ENCODE measurements around the gene YBEY. TPM values are rescaled to one million over a fixed set of nuclear protein-coding genes. Genes with fewer than 3 reads are reported as not detected.
A peak's percentile ranks its signal among the peaks of the same experiment; 100 is the strongest.

YBEY gene
- total and polyA plus RNA-seq, 2 donors (not counting 3 experiments of a cell fraction or from before 2014, with no cell fraction given): 6.1 to 15.3 TPM

DNA sequence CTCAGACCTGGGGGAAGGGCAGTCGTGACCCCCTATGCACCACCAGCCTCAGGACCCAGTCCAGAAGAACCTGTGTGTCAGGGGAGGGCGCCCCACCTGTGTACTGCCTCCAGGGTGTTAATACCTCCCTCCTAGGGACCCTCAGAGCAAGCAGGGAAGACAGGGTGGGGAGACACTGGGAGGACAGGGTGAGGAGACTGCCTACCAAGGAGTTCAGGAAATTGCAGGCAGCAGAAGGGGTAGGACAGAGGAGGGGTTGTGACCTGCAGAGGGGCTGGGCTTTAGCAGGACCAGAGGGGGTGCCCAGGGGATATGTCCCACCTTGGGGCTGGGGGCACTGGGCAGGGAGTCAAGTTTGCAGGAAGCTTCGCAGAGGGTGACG is 32.3 kb downstream of the YBEY start:
- TF ChIP-seq GATA2 (IDR thresholded peaks at IDR 0.05; ENCODE audit: insufficient read depth, insufficient read length, low read depth, low read length) (no peak), EZH2 (IDR thresholded peaks at IDR 0.05; ENCODE audit: borderline replicate concordance, low read depth, low read length, severe bottlenecking) (no peak), POLR2AphosphoS5 (IDR thresholded peaks at IDR 0.05; ENCODE audit: insufficient read depth, low read depth, low read length) (no peak), FOS (IDR thresholded peaks at IDR 0.05; ENCODE audit: borderline replicate concordance, insufficient read depth, low read length) (no peak)
- TF ChIP-seq, protein P1, sequence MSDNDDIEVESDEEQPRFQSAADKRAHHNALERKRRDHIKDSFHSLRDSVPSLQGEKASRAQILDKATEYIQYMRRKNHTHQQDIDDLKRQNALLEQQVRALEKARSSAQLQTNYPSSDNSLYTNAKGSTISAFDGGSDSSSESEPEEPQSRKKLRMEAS (IDR thresholded peaks at IDR 0.05; ENCODE audit: insufficient read depth, insufficient read length): no peak
- dilution Hi-C loops (cut with MboI; ENCODE audit: extremely low pct_ligation_motif_present, low sequenced_read_pairs): no loop called here
- H3K36me3 ChIP-seq (ENCODE audit: control insufficient read depth in 2 of 2, extremely low read depth in 1 of 2, insufficient read depth in 2 of 2, low read length in 2 of 2): no peaks in the 10 kb centered on the region

GRCh38 chr21:46319186-46319585 is 33.0 kb downstream of the YBEY start:
- H2AFZ ChIP-seq (ENCODE audit: low read depth, low read length): no peak overlapping the region
- H3K36me3 ChIP-seq (ENCODE audit: control insufficient read depth in 2 of 2, extremely low read depth in 1 of 2, insufficient read depth in 2 of 2, low read length in 2 of 2): no peaks in the 10 kb centered on the region
- peaks cover 19% of the 10 kb centered on the region for H3K4me1 ChIP-seq (ENCODE audit: control insufficient read depth, extremely low read depth, insufficient read depth, low read length)
- no peak overlapping the region for H3K4me2 ChIP-seq (ENCODE audit: insufficient read depth, low read length)
- TF ChIP-seq EZH2 (IDR thresholded peaks at IDR 0.05; ENCODE audit: borderline replicate concordance, low read depth, low read length, severe bottlenecking) (no peak), GATA2 (IDR thresholded peaks at IDR 0.05; ENCODE audit: insufficient read depth, insufficient read length, low read depth, low read length) (no peak), MYC (IDR thresholded peaks at IDR 0.05; ENCODE audit: low read depth, low read length) (no peak), POLR2AphosphoS5 (IDR thresholded peaks at IDR 0.05; ENCODE audit: insufficient read depth, low read depth, low read length) (no peak), FOS (IDR thresholded peaks at IDR 0.05; ENCODE audit: borderline replicate concordance, insufficient read depth, low read length) (no peak), POLR2A (IDR thresholded peaks at IDR 0.05; ENCODE audit: low read depth, low read length) (no peak), JUN (IDR thresholded peaks at IDR 0.05; ENCODE audit: borderline replicate concordance, insufficient read depth, insufficient read length, low read depth) (no peak)
- TF ChIP-seq, protein P1 (IDR thresholded peaks at IDR 0.05; ENCODE audit: insufficient read depth, insufficient read length): no peak
- TF ChIP-seq, protein P2, sequence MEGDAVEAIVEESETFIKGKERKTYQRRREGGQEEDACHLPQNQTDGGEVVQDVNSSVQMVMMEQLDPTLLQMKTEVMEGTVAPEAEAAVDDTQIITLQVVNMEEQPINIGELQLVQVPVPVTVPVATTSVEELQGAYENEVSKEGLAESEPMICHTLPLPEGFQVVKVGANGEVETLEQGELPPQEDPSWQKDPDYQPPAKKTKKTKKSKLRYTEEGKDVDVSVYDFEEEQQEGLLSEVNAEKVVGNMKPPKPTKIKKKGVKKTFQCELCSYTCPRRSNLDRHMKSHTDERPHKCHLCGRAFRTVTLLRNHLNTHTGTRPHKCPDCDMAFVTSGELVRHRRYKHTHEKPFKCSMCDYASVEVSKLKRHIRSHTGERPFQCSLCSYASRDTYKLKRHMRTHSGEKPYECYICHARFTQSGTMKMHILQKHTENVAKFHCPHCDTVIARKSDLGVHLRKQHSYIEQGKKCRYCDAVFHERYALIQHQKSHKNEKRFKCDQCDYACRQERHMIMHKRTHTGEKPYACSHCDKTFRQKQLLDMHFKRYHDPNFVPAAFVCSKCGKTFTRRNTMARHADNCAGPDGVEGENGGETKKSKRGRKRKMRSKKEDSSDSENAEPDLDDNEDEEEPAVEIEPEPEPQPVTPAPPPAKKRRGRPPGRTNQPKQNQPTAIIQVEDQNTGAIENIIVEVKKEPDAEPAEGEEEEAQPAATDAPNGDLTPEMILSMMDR (IDR thresholded peaks at IDR 0.05; ENCODE audit: extremely low read depth in 1 of 2, insufficient read depth in 1 of 2, low read depth in 1 of 2, low read length in 2 of 2): no peak
- H3K27me3 ChIP-seq (ENCODE audit: control insufficient read depth in 2 of 2, insufficient read depth in 2 of 2, low read length in 2 of 2): no peaks in the 10 kb centered on the region
- no peaks in the 10 kb centered on the region for H3K9me1 ChIP-seq (replicated peaks; ENCODE audit: control insufficient read depth, extremely low read depth, insufficient read depth, low read length)
- no TSS peak for BruUV-seq (replicated peaks)
- peaks cover 35% of the 10 kb centered on the region for H3K79me2 ChIP-seq (ENCODE audit: control insufficient read depth, insufficient read depth, low read length)
- intact Hi-C loops (cut with micrococcal nuclease) (no loop called here), dilution Hi-C loops (cut with MboI; ENCODE audit: extremely low pct_ligation_motif_present, low sequenced_read_pairs) (no loop called here)
- FAIRE-seq: peak; percentile 46
- no peak overlapping the region for H3K9ac ChIP-seq (replicated peaks; ENCODE audit: extremely low read depth, insufficient read depth, low read length)
- CTCF ChIA-PET: no interaction called here
- POLR2A ChIA-PET: no interaction called here
- DNase-seq (ENCODE audit: low read depth, low spot score): no peak
- H3K27ac ChIP-seq (ENCODE audit: insufficient read depth, low read depth, low read length): no peak overlapping the region
- H4K20me1 ChIP-seq (replicated peaks; ENCODE audit: control insufficient read depth, extremely low read depth, insufficient read depth, low read length): no peaks in the 10 kb centered on the region
- H3K4me3 ChIP-seq (replicated peaks in 1 of 3; ENCODE audit: insufficient read depth in 1 of 3, low read depth in 1 of 3, low read length in 3 of 3): no peak overlapping the region
- H3K9me3 ChIP-seq (replicated peaks; ENCODE audit: control insufficient read depth, insufficient read depth, low read length): no peaks in the 10 kb centered on the region

More for the DNA sequence above, 32.3 kb downstream of the YBEY start:
- H3K4me1 ChIP-seq (ENCODE audit: control insufficient read depth, extremely low read depth, insufficient read depth, low read length): peaks cover 19% of the 10 kb centered on the region
- FAIRE-seq: no peak
- no peak overlapping the region for H3K9ac ChIP-seq (replicated peaks; ENCODE audit: extremely low read depth, insufficient read depth, low read length)
- no TSS peak for BruUV-seq (replicated peaks)
- no peak for DNase-seq (ENCODE audit: low read depth, low spot score)
- no peak overlapping the region for H3K4me2 ChIP-seq (ENCODE audit: insufficient read depth, low read length)
- POLR2A ChIA-PET: no interaction called here
- H3K27ac ChIP-seq (ENCODE audit: insufficient read depth, low read depth, low read length): no peak overlapping the region
- no peak overlapping the region for H3K4me3 ChIP-seq (replicated peaks in 1 of 3; ENCODE audit: insufficient read depth in 1 of 3, low read depth in 1 of 3, low read length in 3 of 3)
- H2AFZ ChIP-seq (ENCODE audit: low read depth, low read length): no peak overlapping the region
- no peaks in the 10 kb centered on the region for H3K9me1 ChIP-seq (replicated peaks; ENCODE audit: control insufficient read depth, extremely low read depth, insufficient read depth, low read length)
- H3K9me3 ChIP-seq (replicated peaks; ENCODE audit: control insufficient read depth, insufficient read depth, low read length): no peaks in the 10 kb centered on the region
- H3K27me3 ChIP-seq (ENCODE audit: control insufficient read depth in 2 of 2, insufficient read depth in 2 of 2, low read length in 2 of 2): no peaks in the 10 kb centered on the region
- CTCF ChIA-PET: no interaction called here
- peaks cover 34% of the 10 kb centered on the region for H3K79me2 ChIP-seq (ENCODE audit: control insufficient read depth, insufficient read depth, low read length)
- intact Hi-C loops (cut with micrococcal nuclease): no loop called here
- no peaks in the 10 kb centered on the region for H4K20me1 ChIP-seq (replicated peaks; ENCODE audit: control insufficient read depth, extremely low read depth, insufficient read depth, low read length)
